Hindlimb muscle (tissue), 1 donor: ENCODE data around the gene YIPF4. TPM values are rescaled to one million over a fixed set of nuclear protein-coding genes. Genes with fewer than 3 reads are reported as not detected.

Source experiments
- polyA plus RNA-seq: library from polyadenylated mRNA; unstranded; fragments of 120-200 nt; gene quantifications from one replicate; pipeline ENCODE4 v1.2.1, GENCODE V29; 2013; ENCODE audit not compliant: insufficient read length

Gene YIPF4
- polyA plus RNA-seq, 1 donor, result 39.9 TPM

Other genes starting within 250 kb of the YIPF4 start
- 43.9 TPM for gene DPY30, start 238.1 kb upstream of the YIPF4 start, polyA plus RNA-seq
- 17.6 TPM for gene SPAST, start 214.3 kb upstream of the YIPF4 start, polyA plus RNA-seq
- gene SLC30A6, start 112.0 kb upstream of the YIPF4 start, polyA plus RNA-seq, result 14.8 TPM
- 1.1 TPM for gene NLRC4, start 13.0 kb upstream of the YIPF4 start, polyA plus RNA-seq
- gene BIRC6, start 79.1 kb downstream of the YIPF4 start, polyA plus RNA-seq, result 49.5 TPM